Ishikawa (cell line): ENCODE data around the gene RBMS3.

Experiments
- CEBPB ChIP-seq: IDR thresholded peaks from 2 replicates; pipeline ENCODE4 v1.6.1; 2012
- EP300 ChIP-seq: IDR thresholded peaks from 2 replicates; pipeline ENCODE4 v1.6.1; 2012; ENCODE audit warnings: borderline replicate concordance
- MAX ChIP-seq: IDR thresholded peaks from 2 replicates; pipeline ENCODE4 v1.6.1; 2012
- REST ChIP-seq: IDR thresholded peaks from 2 replicates; pipeline ENCODE4 v1.6.1; 2012; ENCODE audit warnings: low read depth, mild to moderate bottlenecking
- TAF1 ChIP-seq: IDR thresholded peaks from 2 replicates; pipeline ENCODE4 v1.6.1; 2012; ENCODE audit warnings: low read depth, mild to moderate bottlenecking
- ZBTB7A ChIP-seq: IDR thresholded peaks from 2 replicates; pipeline ENCODE4 v1.6.1; 2012; ENCODE audit warnings: low read depth

GRCh38 chr3:29568355-29568754 is 287.5 kb downstream of the RBMS3 start:
- TF ChIP-seq EP300 (no peak), TAF1 (no peak), ZBTB7A (no peak), MAX (no peak), CEBPB (no peak), REST (no peak)
